Ovary (tissue), 9 donors: ENCODE measurements around the gene ZNF362. TPM values are rescaled to one million over a fixed set of nuclear protein-coding genes. Genes with fewer than 3 reads are reported as not detected.
A peak's percentile ranks its signal among the peaks of the same experiment; 100 is the strongest.

Experiments used
- DNase-seq, 5 donors: peaks; one replicate each; pipeline ENCODE4 v3.0.0-alpha.2; 2019 to 2020
- H3K27ac ChIP-seq, 2 donors: fragments of 200-600 bp; one replicate each; pipeline versions ENCODE4 v1.5.1 to v1.8.0; 2019 to 2022
- H3K27me3 ChIP-seq: fragments of 200-600 bp; one replicate; pipeline ENCODE4 v1.8.0; 2022
- H3K36me3 ChIP-seq: fragments of 200-600 bp; sonication (generic); one replicate; pipeline ENCODE4 v1.5.1; 2019
- H3K4me1 ChIP-seq: one replicate; pipeline ENCODE4 v1.8.1; 2013; ENCODE audit warnings: mild to moderate bottlenecking, moderate library complexity; ENCODE audit not compliant: insufficient read depth
- H3K4me3 ChIP-seq: fragments of 200-600 bp; sonication (generic); one replicate; pipeline ENCODE4 v1.5.1; 2017
- H3K9me3 ChIP-seq, 2 donors: fragments of 200-600 bp in 1 of 2; sonication (generic) in 1 of 2; one replicate each; pipeline versions ENCODE4 v1.5.1 to v1.8.1; 2013 to 2019; ENCODE audit warnings: mild to moderate bottlenecking in 1 of 2, moderate library complexity in 1 of 2
- CTCF ChIP-seq, 3 donors: fragments of 450-650 bp in 2 of 3; fragments of 200-600 bp in 1 of 3; IDR thresholded peaks; one replicate each; pipeline versions ENCODE4 v1.5.1 to v1.8.0; 2016 to 2022; ENCODE audit warnings: antibody characterized with exemption in 3 of 3, mild to moderate bottlenecking in 1 of 3
- EP300 ChIP-seq: sonication (generic); formaldehyde crosslinking; IDR thresholded peaks from one replicate; pipeline ENCODE4 v1.6.1; 2017; ENCODE audit warnings: antibody characterized with exemption
- POLR2A ChIP-seq: fragments of 450-650 bp; IDR thresholded peaks from one replicate; pipeline ENCODE4 v1.6.1; 2017; ENCODE audit warnings: antibody characterized with exemption, mild to moderate bottlenecking, moderate library complexity
- WGBS, 3 donors: extraction: QIAGEN DNeasy Blood & Tissue Kit in 1 of 3; methylation state at CpG; one replicate each; pipeline versions ENCODE4 v1.1.5 to v1.1.7; 2013 to 2017; 5-methylcytosine and 5-hydroxymethylcytosine counted together
- intact Hi-C, 4 donors: fragments of 100-400 bp; cut with DNase I; formaldehyde crosslinking; loops; one replicate each; pipeline versions ENCODE4 v1.11.0 to v1.15.1; 2022 to 2023
- polyA plus RNA-seq, 2 donors: library from polyadenylated mRNA; stranded (reverse); fragments of 200-250 nt in 1 of 2; fragments of 350-450 nt in 1 of 2; fragmentation: Illumina TruSeq in 1 of 2; extraction: RNeasy Lipid Tissue Mini Kit (QIAGEN cat#74804) in 1 of 2; gene quantifications; one replicate each; pipeline ENCODE4 v1.2.3, GENCODE V29; 2013 to 2014
- total RNA-seq, 7 donors: library from RNA; depleted of rRNA in 2 of 7; stranded (reverse); fragments of >200 nt in 2 of 7; fragmentation: NEBNext Ultra II Directional in 3 of 7; extraction: Animal tissue kit (Norgen Biotek cat#: 25700) in 3 of 7; gene quantifications; one replicate each; pipeline versions ENCODE4 v1.1.0 to v1.2.4, GENCODE V29; 2016 to 2023
- donor health status: DM: no; HTN: no; CAD: no; lungs with moderate emphysema.
- donor health status: DM: no; HTN: no; CAD: no.
- donor health status: Bipolar disorder and iron deficiency.
- donor health status: DM: yes; HTN: yes; CAD: no.
- donor health status: DM: no; HTN: no; CAD: no.
- donor health status: DM: yes; HTN: yes; CAD: no.

Gene ZNF362
- total and polyA plus RNA-seq, 9 donors: 8.2 to 52.6 (median 32.7) TPM

- peak in 1 of 5 donors; percentile 27 for DNase-seq
- TF ChIP-seq EP300 (no peak), CTCF (IDR thresholded peaks at IDR 0.05) (no peak), POLR2A (no peak)
- H3K4me3 ChIP-seq: no peak overlapping the region
- H3K9me3 ChIP-seq: no peaks in the 10 kb centered on the region
- no peaks in the 10 kb centered on the region for H3K4me1 ChIP-seq
- H3K36me3 ChIP-seq: no peaks in the 10 kb centered on the region
- intact Hi-C loops: no loop called here
- no peaks in the 10 kb centered on the region for H3K27me3 ChIP-seq
- no peak overlapping the region for H3K27ac ChIP-seq
- WGBS, 3 donors: 92 to 93% (median 92%) methylated on average over 17 of the region's 17 CpGs
These were observed 25.4 kb downstream of the ZNF362 start for GRCh38 chr1:33281554-33282303.

GRCh38 chr1:33282791-33283190 is 26.5 kb downstream of the ZNF362 start:
- no peak for TF ChIP-seq EP300
- TF ChIP-seq CTCF (IDR thresholded peaks at IDR 0.05): no peak
- TF ChIP-seq POLR2A: no peak
- WGBS, 3 donors: 56 to 72% (median 68%) methylated on average over 3 of the region's 3 CpGs
- H3K9me3 ChIP-seq: no peaks in the 10 kb centered on the region
- intact Hi-C loops: no loop called here
- no peak overlapping the region for H3K4me3 ChIP-seq
- H3K36me3 ChIP-seq: no peaks in the 10 kb centered on the region
- H3K27ac ChIP-seq: no peak overlapping the region
- no peaks in the 10 kb centered on the region for H3K4me1 ChIP-seq
- DNase-seq: no peak
- no peaks in the 10 kb centered on the region for H3K27me3 ChIP-seq

GRCh38 chr1:33284049-33284448 is 27.8 kb downstream of the ZNF362 start:
- no peak overlapping the region for H3K4me3 ChIP-seq
- no peaks in the 10 kb centered on the region for H3K27me3 ChIP-seq
- WGBS, 3 donors: 79 to 84% (median 80%) methylated on average over 6 of the region's 6 CpGs
- H3K36me3 ChIP-seq: no peaks in the 10 kb centered on the region
- intact Hi-C loops: no loop called here
- no peak overlapping the region for H3K27ac ChIP-seq
- no peaks in the 10 kb centered on the region for H3K4me1 ChIP-seq
- TF ChIP-seq POLR2A (no peak), CTCF (IDR thresholded peaks at IDR 0.05) (no peak), EP300 (no peak)
- no peaks in the 10 kb centered on the region for H3K9me3 ChIP-seq
- no peak for DNase-seq

GRCh38 chr1:33286451-33287185 is 30.3 kb downstream of the ZNF362 start:
- Histone ChIP-seq H3K27me3 (no peaks in the 10 kb centered on the region), H3K9me3 (no peaks in the 10 kb centered on the region), H3K36me3 (no peaks in the 10 kb centered on the region), H3K27ac (no peak overlapping the region), H3K4me3 (no peak overlapping the region), H3K4me1 (no peaks in the 10 kb centered on the region)
- no peak for TF ChIP-seq CTCF (IDR thresholded peaks at IDR 0.05)
- no peak for TF ChIP-seq EP300
- no peak for TF ChIP-seq POLR2A
- intact Hi-C loops: no loop called here
- DNase-seq: peak in 1 of 5 donors; percentile 19
- 77 to 83% (median 77%) methylated on average over 8 of the region's 8 CpGs for WGBS, 3 donors
